Measurements from ENCODE around the gene RNU2-1.
A peak's percentile ranks its signal among the peaks of the same experiment; 100 is the strongest.
"Not testable (repeated sequence)": the region's sequence is repeated elsewhere in the genome, so short reads cannot be mapped to it uniquely, and the experiment has no call there.

The RNU2-1 gene

DNA sequence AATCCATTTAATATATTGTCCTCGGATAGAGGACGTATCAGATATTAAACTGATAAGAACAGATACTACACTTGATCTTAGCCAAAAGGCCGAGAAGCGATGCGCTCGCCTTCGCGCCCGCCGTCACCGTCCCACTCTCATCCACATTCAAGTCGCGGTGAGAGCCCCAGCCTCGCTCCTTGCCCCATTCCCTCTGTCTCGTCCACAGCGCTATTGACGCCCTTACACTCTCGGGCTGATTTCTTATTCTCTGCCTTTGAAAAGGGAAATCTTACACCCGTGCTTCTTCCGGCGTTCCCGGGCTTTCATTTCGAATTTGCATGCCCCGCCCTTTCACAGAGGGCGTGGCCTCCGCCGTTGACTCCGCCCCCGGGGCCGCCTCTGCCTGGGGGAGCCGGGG lies at the start of gene RNU2-1:
Gene RNU2-1 (minus strand): TSS at position 101 of the 400 bp plus-strand sequence.
- not testable (repeated sequence) for DNase-seq (ENCODE audit: low read depth in 2 of 3, low spot score in 2 of 3)

DNA sequence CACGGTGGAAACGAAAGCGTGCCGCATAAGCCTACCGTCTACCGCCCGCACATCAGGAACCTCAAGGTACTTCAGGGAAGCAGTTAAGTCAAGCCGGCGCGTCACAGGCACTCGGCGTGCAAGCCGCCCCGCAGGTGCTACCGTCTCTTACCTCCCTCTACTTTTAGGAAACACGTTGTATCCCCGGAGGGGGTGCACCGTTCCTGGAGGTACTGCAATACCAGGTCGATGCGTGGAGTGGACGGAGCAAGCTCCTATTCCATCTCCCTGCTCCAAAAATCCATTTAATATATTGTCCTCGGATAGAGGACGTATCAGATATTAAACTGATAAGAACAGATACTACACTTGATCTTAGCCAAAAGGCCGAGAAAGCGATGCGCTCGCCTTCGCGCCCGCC lies 39.1 kb upstream of the RNU2-1 start:
- DNase-seq (ENCODE audit: low read depth in 2 of 3, low spot score in 2 of 3) = not testable (repeated sequence)

DNA sequence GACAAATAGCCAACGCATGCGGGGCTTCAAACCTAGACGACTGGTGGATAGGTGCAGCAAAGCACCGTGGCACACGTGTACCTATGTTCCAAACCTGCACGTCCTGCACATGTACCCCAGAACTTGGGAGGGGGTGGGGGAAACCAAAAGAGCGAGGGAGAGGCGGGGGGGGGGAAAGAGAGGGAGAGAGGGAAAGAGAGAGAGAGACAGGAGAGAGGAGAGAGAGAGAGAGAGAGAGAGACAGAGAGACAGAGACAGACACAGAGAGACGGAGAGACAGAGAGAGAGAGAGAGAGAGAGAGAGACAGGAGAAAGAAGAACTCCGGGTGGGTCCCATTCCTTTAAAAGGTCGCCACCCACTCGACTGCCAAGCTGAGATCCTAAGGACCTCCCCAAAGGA lies 38.7 kb upstream of the RNU2-1 start:
- peak in 1 of 3 experiments; percentile 0 for DNase-seq (ENCODE audit: low read depth in 2 of 3, low spot score in 2 of 3)

DNA sequence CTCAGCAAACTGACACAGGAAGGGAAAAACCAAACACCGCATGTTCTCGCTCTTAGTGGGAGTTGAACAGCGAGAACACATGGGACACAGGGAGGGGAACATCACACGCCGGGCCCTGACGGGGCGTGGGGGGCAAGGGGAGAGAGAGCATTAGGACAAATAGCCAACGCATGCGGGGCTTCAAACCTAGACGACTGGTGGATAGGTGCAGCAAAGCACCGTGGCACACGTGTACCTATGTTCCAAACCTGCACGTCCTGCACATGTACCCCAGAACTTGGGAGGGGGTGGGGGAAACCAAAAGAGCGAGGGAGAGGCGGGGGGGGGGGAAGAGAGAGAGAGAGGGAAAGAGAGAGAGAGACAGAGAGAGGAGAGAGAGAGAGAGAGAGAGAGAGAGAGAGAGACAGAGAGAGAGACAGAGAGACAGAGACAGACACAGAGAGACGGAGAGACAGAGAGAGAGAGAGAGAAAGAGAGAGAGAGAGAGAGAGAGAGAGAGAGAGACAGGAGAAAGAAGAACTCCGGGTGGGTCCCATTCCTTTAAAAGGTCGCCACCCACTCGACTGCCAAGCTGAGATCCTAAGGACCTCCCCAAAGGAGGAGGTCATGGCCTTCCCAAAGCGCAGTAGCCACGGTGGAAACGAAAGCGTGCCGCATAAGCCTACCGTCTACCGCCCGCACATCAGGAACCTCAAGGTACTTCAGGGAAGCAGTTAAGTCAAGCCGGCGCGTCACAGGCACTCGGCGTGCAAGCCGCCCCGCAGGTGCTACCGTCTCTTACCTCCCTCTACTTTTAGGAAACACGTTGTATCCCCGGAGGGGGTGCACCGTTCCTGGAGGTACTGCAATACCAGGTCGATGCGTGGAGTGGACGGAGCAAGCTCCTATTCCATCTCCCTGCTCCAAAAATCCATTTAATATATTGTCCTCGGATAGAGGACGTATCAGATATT lies 37.1 kb upstream of the RNU2-1 start:
- not testable (repeated sequence) for DNase-seq (ENCODE audit: low read depth in 2 of 3, low spot score in 2 of 3)

DNA sequence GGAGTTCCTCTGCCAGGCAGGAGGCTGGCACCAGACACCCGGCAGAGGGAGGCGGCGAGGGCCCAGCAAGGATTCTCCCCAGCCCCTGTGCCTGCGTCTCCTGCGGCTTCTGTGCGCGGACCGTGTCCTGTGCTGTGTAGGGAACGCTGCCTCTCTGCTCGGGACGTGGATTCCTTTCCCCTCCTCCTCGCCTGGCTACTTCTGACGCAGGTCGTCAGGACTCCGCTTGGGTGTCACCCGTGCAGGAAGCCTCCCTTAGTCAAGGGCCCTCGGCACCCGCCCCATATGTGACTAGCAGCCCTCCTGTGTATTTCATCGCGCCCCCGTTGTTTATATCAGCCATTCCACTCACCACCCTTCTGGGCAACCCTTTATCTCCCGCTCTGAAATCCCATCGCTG lies 12.7 kb upstream of the RNU2-1 start:
- DNase-seq (ENCODE audit: low read depth in 2 of 3, low spot score in 2 of 3) = not testable (repeated sequence)

DNA sequence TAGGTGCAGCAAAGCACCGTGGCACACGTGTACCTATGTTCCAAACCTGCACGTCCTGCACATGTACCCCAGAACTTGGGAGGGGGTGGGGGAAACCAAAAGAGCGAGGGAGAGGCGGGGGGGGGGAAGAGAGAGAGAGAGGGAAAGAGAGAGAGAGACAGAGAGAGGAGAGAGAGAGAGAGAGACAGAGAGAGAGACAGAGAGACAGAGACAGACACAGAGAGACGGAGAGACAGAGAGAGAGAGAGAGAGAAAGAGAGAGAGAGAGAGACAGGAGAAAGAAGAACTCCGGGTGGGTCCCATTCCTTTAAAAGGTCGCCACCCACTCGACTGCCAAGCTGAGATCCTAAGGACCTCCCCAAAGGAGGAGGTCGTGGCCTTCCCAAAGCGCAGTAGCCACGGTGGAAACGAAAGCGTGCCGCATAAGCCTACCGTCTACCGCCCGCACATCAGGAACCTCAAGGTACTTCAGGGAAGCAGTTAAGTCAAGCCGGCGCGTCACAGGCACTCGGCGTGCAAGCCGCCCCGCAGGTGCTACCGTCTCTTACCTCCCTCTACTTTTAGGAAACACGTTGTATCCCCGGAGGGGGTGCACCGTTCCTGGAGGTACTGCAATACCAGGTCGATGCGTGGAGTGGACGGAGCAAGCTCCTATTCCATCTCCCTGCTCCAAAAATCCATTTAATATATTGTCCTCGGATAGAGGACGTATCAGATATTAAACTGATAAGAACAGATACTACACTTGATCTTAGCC lies 7.0 kb upstream of the RNU2-1 start:
- DNase-seq (ENCODE audit: low read depth in 2 of 3, low spot score in 2 of 3) = not testable (repeated sequence)

DNA sequence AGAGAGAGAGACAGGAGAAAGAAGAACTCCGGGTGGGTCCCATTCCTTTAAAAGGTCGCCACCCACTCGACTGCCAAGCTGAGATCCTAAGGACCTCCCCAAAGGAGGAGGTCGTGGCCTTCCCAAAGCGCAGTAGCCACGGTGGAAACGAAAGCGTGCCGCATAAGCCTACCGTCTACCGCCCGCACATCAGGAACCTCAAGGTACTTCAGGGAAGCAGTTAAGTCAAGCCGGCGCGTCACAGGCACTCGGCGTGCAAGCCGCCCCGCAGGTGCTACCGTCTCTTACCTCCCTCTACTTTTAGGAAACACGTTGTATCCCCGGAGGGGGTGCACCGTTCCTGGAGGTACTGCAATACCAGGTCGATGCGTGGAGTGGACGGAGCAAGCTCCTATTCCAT lies 5.8 kb upstream of the RNU2-1 start:
- not testable (repeated sequence) for DNase-seq (ENCODE audit: low read depth in 2 of 3, low spot score in 2 of 3)

DNA sequence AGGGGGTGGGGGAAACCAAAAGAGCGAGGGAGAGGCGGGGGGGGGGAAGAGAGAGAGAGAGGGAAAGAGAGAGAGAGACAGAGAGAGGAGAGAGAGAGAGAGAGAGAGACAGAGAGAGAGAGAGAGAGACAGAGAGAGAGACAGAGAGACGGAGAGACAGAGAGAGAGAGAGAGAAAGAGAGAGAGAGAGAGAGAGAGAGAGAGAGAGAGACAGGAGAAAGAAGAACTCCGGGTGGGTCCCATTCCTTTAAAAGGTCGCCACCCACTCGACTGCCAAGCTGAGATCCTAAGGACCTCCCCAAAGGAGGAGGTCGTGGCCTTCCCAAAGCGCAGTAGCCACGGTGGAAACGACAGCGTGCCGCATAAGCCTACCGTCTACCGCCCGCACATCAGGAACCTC lies 514 bp downstream of the RNU2-1 start:
- not testable (repeated sequence) for DNase-seq (ENCODE audit: low read depth in 2 of 3, low spot score in 2 of 3)

DNA sequence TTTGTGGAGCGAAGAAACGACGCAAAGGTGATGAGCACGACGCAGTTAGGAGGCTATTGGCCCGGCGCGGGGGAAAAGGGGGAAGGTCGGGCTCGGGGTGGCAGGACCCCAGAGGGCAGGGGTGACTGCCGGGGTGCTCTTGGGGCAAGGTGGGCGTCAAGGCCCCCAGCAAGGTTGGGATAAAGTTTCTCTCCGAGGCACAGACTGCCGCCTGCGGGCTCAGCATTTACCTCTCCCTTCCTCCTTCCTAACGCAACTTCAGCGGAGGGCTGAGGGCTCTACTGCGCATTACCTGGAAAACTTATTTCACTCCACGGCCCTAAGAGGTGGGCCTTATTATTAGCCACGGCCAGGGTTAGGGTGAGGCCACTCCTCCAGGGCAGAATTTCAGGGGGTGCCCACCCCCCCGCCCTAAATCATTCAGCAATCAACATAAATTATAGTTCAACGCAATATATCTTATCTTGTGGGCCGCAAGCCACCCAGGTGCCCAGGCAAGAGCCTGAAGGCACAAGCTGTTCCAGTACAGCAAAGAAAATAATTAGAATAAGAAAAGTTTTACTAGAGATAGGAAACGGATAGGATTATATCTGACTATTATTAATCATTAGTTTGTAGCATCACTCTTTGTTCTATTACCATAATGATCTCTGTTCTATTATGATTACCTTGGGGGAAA lies 1.6 kb downstream of the RNU2-1 start:
- not testable (repeated sequence) for DNase-seq (ENCODE audit: low read depth in 2 of 3, low spot score in 2 of 3)

DNA sequence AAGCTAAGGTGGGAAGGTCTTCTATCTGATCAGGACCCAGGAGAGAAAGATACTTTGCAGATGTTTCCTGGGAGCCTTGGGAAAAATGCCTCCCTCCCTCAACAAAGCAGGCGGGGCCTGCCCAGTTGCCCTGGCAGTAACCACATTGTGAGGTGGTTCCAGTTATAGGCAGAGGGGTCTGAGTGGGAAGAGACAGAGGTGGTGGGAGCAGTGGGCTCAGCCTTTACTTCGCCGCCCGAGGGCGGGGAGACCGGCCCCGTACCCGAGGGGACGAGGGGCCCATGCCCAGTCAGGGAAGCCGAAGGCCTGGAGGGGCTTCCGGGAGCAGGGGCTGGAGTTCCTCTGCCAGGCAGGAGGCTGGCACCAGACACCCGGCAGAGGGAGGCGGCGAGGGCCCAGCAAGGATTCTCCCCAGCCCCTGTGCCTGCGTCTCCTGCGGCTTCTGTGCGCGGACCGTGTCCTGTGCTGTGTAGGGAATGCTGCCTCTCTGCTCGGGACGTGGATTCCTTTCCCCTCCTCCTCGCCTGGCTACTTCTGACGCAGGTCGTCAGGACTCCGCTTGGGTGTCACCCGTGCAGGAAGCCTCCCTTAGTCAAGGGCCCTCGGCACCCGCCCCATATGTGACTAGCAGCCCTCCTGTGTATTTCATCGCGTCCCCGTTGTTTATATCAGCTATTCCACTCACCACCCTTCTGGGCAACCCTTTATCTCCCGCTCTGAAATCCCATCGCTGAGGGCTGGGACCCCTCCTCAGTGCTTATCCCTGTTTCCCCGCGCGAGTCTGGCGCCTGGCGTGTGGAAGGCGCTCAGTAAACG lies 2.4 kb downstream of the RNU2-1 start:
- DNase-seq (ENCODE audit: low read depth in 2 of 3, low spot score in 2 of 3) = not testable (repeated sequence)

DNA sequence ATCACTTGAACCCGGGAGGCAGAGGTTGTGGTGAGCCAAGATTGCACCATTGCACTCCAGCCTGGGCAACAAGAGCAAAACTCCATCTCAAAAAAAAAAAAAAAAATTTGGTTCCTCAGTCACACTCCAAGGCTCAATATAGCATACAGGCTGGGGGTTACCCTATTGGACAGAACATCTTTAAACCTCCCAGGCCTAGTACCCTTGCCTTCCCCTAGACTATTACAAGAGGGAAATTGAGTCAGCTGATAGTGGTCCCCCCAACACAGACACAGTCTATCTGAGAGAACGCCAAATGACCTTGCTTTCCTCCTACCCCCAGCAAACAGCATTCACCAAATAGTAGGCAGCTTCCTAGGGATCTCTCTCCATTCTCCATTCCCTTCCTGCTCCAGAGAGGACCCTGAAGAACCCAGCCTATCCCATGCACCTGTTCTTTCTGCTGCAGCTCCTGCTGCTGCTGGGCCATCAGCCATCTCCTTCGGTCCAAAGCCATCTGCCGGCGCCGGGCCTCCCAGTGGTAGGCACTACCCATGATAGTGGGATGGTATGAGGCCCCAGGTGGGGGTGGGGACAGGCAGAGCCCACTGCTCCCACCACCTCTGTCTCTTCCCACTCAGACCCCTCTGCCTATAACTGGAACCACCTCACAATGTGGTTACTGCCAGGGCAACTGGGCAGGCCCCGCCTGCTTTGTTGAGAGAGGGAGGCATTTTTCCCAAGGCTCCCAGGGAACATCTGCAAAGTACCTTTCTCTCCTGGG lies 5.6 kb downstream of the RNU2-1 start, which contains the start of gene CCDC200:
Gene CCDC200 (minus strand): TSS at position 604 of the 763 bp plus-strand sequence. CDS start 69 bp downstream, at position 535.
- DNase-seq (ENCODE audit: low read depth in 2 of 3, low spot score in 2 of 3) = not testable (repeated sequence)

DNA sequence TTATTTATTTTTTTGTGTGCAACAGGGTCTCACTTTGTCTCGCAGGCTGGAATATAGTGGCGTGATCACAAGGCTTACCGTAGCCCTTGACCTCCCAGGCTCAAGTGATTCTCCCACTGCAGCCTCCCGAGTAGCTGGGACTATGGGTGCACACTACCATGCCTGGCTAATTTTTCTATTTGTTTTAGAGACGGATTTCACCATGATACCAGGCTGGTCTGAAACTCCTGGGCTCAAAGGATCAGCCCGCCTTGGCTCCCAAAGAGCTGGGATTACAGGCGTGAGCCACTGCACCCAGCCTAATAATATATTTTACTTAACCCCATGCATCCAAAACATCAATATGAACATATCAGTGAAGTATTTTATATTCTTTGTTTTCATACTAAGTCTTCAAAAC lies 7.4 kb downstream of the RNU2-1 start:
- no peak for DNase-seq (ENCODE audit: low read depth in 2 of 3, low spot score in 2 of 3)

DNA sequence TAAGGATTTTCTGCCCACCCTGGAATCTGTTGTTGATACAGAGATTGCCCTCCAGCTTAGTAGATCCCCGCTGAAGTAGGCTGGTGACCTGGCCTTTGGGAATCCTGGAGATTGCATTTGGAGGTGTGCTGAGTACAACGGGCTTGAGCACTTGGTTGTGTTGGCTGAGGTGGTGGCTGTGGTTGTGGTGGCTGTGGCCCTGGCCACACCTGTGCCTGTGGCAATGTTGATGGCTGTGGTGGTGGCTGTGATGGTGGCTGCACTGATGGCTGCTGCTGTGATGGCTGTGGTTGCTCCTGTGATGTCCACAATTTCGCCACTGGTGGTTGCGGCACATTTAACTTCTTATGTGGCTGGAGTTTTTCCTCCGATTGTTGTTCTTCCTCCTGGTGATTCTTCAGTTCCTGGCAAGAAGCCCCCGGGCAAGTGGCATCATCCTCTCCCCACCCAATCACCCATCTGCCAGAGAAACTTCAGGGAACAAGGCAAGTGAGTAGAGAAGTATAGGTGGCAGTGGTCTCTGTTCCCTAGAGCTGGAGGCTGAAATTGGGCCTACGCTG lies 9.6 kb downstream of the RNU2-1 start:
- DNase-seq (ENCODE audit: low read depth in 2 of 3, low spot score in 2 of 3) = no peak

DNA sequence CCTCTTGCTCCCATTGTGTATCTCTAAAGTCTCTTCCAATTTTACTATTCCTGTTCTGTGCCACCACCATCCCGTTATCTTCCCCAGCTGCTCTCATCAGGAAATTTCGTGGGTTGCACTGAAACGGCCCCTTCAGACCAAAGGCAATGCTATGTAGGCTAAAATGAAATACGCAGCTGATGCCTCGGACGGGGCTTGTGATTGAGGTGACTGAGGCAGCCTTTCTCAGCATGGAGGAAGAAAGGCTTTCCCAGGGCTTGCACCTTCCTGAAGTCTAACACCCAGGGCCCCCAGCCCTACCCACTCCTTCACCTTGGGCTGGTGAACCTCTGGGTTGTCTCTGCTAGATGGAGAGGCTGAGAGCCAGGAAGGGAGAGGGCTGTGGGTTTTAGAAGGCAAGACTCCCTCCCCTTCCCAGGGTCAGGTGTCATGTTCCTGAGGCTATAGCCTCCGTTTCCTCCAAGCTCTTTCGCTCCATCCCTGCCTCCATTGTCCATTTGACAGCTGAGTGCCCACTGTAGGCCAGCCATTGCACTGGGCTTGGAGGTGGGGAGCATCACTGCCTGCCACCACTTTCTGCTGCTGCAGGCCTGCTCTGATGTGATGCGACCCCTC lies 13.2 kb downstream of the RNU2-1 start:
- no peak for DNase-seq (ENCODE audit: low read depth in 2 of 3, low spot score in 2 of 3)

DNA sequence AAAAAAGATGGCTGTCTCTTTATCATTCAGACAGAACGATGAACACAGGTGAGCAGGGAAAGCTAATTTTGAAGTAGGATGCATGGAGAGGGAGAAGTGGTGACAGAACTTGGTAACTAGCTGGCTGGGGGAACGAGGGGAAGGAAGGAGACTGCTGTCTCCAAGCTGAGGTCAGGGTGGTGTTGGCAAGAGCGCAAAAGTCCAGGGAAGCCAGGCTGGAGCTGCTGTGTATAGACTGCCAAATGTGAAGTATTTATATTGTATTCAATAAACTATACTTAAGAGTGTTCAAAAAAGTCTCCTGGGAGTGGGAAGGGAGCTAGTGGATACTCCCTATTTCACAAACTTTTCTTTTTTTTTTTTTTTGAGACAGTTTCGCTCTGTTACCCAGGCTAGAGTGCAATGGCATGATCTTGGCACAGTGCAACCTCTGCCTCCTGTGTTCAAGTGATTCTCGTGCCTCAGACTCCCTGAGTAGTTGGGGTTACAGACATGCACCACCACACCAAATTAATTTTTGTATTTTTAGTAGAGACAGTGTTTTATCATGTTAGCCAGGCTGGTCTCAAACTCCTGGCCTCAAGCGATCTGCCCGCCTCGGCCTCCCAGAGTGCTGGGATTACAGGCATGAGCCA lies 13.9 kb downstream of the RNU2-1 start:
- no peak for DNase-seq (ENCODE audit: low read depth in 2 of 3, low spot score in 2 of 3)

DNA sequence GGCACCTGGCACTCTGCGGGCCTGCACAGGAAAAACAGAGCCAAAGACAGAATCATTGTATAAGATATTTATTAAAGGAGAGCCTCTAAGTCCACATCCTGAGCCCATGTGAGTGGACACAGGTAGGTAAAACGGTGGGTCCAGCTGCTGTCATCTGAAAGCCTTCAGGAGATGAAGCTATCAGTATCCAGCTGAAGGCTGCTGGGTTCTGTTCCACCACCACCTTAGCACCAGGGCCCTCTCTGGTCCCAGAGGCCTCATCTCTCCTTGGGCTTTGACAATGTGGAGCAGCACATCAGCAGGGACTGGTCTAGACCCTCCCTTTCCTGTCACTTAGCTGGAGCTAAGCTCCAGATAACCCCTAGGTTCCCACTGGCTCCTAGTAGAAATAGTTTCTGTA lies 14.8 kb downstream of the RNU2-1 start:
- DNase-seq (ENCODE audit: low read depth in 2 of 3, low spot score in 2 of 3) = no peak

DNA sequence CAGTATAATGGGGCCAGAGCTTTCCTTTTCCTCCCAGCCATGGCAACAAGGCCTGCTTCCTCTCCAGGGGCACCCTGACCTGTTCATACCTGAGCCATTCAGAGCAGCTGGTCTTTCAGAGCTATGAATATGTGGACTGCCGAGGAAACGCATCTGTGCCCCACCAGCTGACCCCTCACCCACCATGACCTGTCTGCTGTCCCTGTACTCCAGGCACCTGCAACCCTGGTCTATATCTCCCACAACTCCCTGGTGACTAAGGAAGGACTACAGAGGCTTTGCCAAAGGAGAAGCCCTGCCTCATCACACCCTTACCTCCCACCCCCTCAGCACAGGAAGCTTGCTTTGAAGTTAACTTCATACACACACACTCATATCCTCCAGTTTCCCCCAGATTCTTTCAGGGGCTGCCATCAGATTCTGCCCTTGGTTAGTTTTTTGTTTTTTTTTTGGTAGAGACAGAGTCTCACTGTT lies 16.1 kb downstream of the RNU2-1 start:
- no peak for DNase-seq (ENCODE audit: low read depth in 2 of 3, low spot score in 2 of 3)
